Measurements from ENCODE around the gene FRMD4B. TPM values are rescaled to one million over a fixed set of nuclear protein-coding genes. Genes with fewer than 3 reads are reported as not detected.

The FRMD4B gene
- total and polyA plus RNA-seq, 4 donors = 16.6 to 96.4 (median 39.0) TPM

DNA sequence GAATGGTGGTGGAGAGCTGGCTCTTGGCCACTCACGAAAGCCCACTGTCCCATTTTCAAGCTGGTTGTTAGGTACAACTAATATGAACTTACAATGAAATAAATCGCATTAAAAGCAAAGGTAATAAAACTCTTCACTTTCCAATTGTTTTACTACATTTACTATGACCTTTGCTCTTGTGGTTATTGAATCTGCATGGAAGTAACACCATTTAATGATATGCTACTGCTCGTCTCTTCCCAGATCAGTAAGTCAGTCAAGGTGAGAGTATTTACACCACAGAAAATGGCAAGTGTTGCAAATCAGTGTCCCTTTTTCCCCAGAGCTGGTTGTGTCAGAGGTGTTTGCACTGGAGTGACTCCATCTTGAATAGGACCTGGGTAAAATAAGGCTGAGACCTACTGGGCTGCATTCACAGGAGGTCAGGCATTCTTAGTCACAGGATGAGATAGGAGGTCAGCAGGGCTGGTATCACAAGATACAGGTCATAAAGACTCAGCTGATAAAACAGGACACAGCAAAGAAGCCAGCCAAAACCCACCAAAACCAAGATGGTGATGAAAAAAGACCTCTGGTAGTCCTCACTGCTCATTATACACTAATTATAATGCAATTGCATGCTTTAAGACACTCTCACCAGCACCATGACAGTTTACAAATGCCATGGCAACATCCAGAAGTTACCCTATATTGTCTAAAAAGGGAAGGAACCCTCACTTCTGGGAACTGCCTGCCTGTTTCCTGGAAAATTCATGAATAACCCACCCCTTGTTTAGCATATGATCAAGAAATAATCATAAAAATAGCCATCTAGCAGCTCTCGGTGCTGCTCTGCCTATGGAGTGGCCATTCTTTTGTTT is 57.6 kb downstream of the FRMD4B start:
- Histone ChIP-seq H3K9ac (ENCODE audit: insufficient read depth in 1 of 2, low read length in 2 of 2) (no peak overlapping the region), H3K4me3 (no peak overlapping the region), H3K9me3 (ENCODE audit: control insufficient read depth in 4 of 4, insufficient read depth in 3 of 4, low read length in 3 of 4) (no peaks in the 10 kb centered on the region), H3K36me3 (ENCODE audit: control insufficient read depth in 4 of 4, insufficient read depth in 4 of 4, low read length in 4 of 4) (peaks cover 0 to 2% (median 0%) of the 10 kb centered on the region in 4 donors), H3K27me3 (ENCODE audit: control insufficient read depth in 3 of 3, insufficient read depth in 3 of 3, low read length in 2 of 3) (no peaks in the 10 kb centered on the region), H3K4me1 (ENCODE audit: control insufficient read depth in 5 of 5, insufficient read depth in 5 of 5, low read length in 5 of 5) (peaks cover 0 to 20% (median 9%) of the 10 kb centered on the region in 5 donors), H3K27ac (ENCODE audit: low read depth in 1 of 2, low read length in 1 of 2) (peak overlapping the region in 1 of 2 donors; percentile 57)
- DNase-seq = no peak
- TF ChIP-seq CTCF (IDR thresholded peaks at IDR 0.05; ENCODE audit: control extremely low read depth, extremely low read depth) = no peak
- WGBS, 2 donors = 79 to 85% methylated on average over 4 of the region's 4 CpGs
- ATAC-seq (ENCODE audit: insufficient read depth, low FRiP score) = no peak

- H3K9ac ChIP-seq (ENCODE audit: insufficient read depth in 1 of 2, low read length in 2 of 2) = no peak overlapping the region
- H3K9me3 ChIP-seq (ENCODE audit: control insufficient read depth in 4 of 4, insufficient read depth in 3 of 4, low read length in 3 of 4) = no peaks in the 10 kb centered on the region
- H3K4me3 ChIP-seq = no peak overlapping the region
- 5 to 10% methylated on average over 4 of the region's 4 CpGs for WGBS, 2 donors
- ATAC-seq (ENCODE audit: insufficient read depth, low FRiP score) (no peak), DNase-seq (peak in 2 of 3 donors; percentile 36 to 43)
- no peak for TF ChIP-seq CTCF (IDR thresholded peaks at IDR 0.05; ENCODE audit: control extremely low read depth, extremely low read depth)
- peaks cover 0 to 22% (median 8%) of the 10 kb centered on the region in 5 donors for H3K4me1 ChIP-seq (ENCODE audit: control insufficient read depth in 5 of 5, insufficient read depth in 5 of 5, low read length in 5 of 5)
- peaks cover 0 to 2% (median under 1%) of the 10 kb centered on the region in 4 donors for H3K36me3 ChIP-seq (ENCODE audit: control insufficient read depth in 4 of 4, insufficient read depth in 4 of 4, low read length in 4 of 4)
- no peaks in the 10 kb centered on the region for H3K27me3 ChIP-seq (ENCODE audit: control insufficient read depth in 3 of 3, insufficient read depth in 3 of 3, low read length in 2 of 3)
- no peak overlapping the region for H3K27ac ChIP-seq (ENCODE audit: low read depth in 1 of 2, low read length in 1 of 2)
These were observed 59.0 kb downstream of the FRMD4B start for GRCh38 chr3:69326855-69327300.

DNA sequence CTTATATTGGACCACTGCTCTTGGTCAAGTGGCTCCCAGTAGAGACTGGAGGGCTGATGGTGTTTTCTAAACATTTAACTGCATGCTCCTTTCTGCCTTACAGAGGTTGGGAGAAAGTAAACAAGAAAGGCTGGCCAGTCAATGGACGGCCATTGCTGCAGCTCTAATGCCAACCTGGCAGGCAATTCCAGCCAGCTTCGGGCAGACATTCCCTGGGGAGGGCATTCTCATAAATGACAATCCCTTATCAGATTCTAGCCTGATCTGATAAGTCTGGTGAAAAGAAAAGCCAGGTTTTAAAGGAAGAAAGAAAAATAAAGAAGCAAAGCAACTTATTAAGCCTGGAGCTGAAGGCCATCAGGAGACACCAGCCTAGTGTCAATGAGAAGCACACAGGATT is 60.7 kb downstream of the FRMD4B start:
- peaks cover 0 to 2% (median 0%) of the 10 kb centered on the region in 4 donors for H3K36me3 ChIP-seq (ENCODE audit: control insufficient read depth in 4 of 4, insufficient read depth in 4 of 4, low read length in 4 of 4)
- H3K27me3 ChIP-seq (ENCODE audit: control insufficient read depth in 3 of 3, insufficient read depth in 3 of 3, low read length in 2 of 3) = no peaks in the 10 kb centered on the region
- DNase-seq (no peak), ATAC-seq (ENCODE audit: insufficient read depth, low FRiP score) (no peak)
- H3K27ac ChIP-seq (ENCODE audit: low read depth in 1 of 2, low read length in 1 of 2) = no peak overlapping the region
- WGBS, 2 donors = 60 to 77% methylated on average over 2 of the region's 2 CpGs
- no peak overlapping the region for H3K4me3 ChIP-seq
- no peak for TF ChIP-seq CTCF (IDR thresholded peaks at IDR 0.05; ENCODE audit: control extremely low read depth, extremely low read depth)
- peaks cover 0 to 34% (median 8%) of the 10 kb centered on the region in 5 donors for H3K4me1 ChIP-seq (ENCODE audit: control insufficient read depth in 5 of 5, insufficient read depth in 5 of 5, low read length in 5 of 5)
- H3K9ac ChIP-seq (ENCODE audit: insufficient read depth in 1 of 2, low read length in 2 of 2) = no peak overlapping the region
- no peaks in the 10 kb centered on the region for H3K9me3 ChIP-seq (ENCODE audit: control insufficient read depth in 4 of 4, insufficient read depth in 3 of 4, low read length in 3 of 4)
